ENCODE measurements around the gene FOXN3.

Gene FOXN3

GRCh38 chr14:89430391-89431236, 13.6 kb upstream of the FOXN3 start:
- no peak for DNase-seq

GRCh38 chr14:89429199-89430181, 12.5 kb upstream of the FOXN3 start:
- DNase-seq, result peak; percentile 50

GRCh38 chr14:89428546-89429198, 11.6 kb upstream of the FOXN3 start:
- no peak for DNase-seq

- DNase-seq, result no peak
Measured at GRCh38 chr14:89428173-89428523, 11.1 kb upstream of the FOXN3 start.

- DNase-seq, result no peak
Measured at GRCh38 chr14:89427426-89428172, 10.6 kb upstream of the FOXN3 start.

GRCh38 chr14:89425931-89426330, 8.9 kb upstream of the FOXN3 start:
- no peak for DNase-seq

- no peak for DNase-seq
Measured at GRCh38 chr14:89424241-89424640, 7.2 kb upstream of the FOXN3 start.

- no peak for DNase-seq
Measured at GRCh38 chr14:89422952-89423345, 5.9 kb upstream of the FOXN3 start.

- DNase-seq, result peak; percentile 39
Measured at GRCh38 chr14:89422181-89422951, 5.3 kb upstream of the FOXN3 start.

GRCh38 chr14:89420502-89420901, 3.5 kb upstream of the FOXN3 start:
- DNase-seq, result no peak

GRCh38 chr14:89419973-89420482, 3.0 kb upstream of the FOXN3 start:
- DNase-seq, result no peak

- DNase-seq, result no peak
Measured at GRCh38 chr14:89418976-89419375, 1.9 kb upstream of the FOXN3 start.

GRCh38 chr14:89418452-89418851, 1.4 kb upstream of the FOXN3 start:
- no peak for DNase-seq

GRCh38 chr14:89417465-89418225, 612 bp upstream of the FOXN3 start:
- peak; percentile 49 for DNase-seq

GRCh38 chr14:89416002-89416995, 734 bp downstream of the FOXN3 start:
- DNase-seq, result peak; percentile 100

- no peak for DNase-seq
Measured at GRCh38 chr14:89415159-89415558, 1.9 kb downstream of the FOXN3 start.

- no peak for DNase-seq
Measured at GRCh38 chr14:89411976-89412375, 5.1 kb downstream of the FOXN3 start.

- DNase-seq, result no peak
Measured at GRCh38 chr14:89409961-89410360, 7.1 kb downstream of the FOXN3 start.
